Eye (tissue), 1 donor: ENCODE data around the gene TK2.
"Not testable (repeated sequence)": the region's sequence is repeated elsewhere in the genome, so short reads cannot be mapped to it uniquely, and the experiment has no call there.

Experiments used
- DNase-seq: peaks from one replicate; pipeline ENCODE4 v3.0.0-alpha.2; 2015

TK2 gene

GRCh38 chr16:66569827-66570405 is 20.0 kb upstream of the TK2 start:
- no peak for DNase-seq

- no peak for DNase-seq
These were observed 19.2 kb upstream of the TK2 start for GRCh38 chr16:66569131-66569530.

- no peak for DNase-seq
These were observed 18.4 kb upstream of the TK2 start for GRCh38 chr16:66568355-66568754.

- DNase-seq = not testable (repeated sequence)
These were observed 17.3 kb upstream of the TK2 start for GRCh38 chr16:66567270-66567669.

GRCh38 chr16:66566051-66566901 is 16.4 kb upstream of the TK2 start, which contains the start of gene CMTM1:
CMTM1 (plus strand) TSS chr16:66566439; CDS start chr16:66566514, 75 bp downstream.
- no peak for DNase-seq

- DNase-seq = no peak
These were observed 13.8 kb upstream of the TK2 start for GRCh38 chr16:66563574-66564334.

GRCh38 chr16:66562986-66563385 is 13.1 kb upstream of the TK2 start:
- DNase-seq = no peak

- DNase-seq = no peak
These were observed 12.5 kb upstream of the TK2 start for GRCh38 chr16:66562409-66562808.

- no peak for DNase-seq
These were observed 11.6 kb upstream of the TK2 start for GRCh38 chr16:66561381-66562080.

GRCh38 chr16:66560107-66560506 is 10.2 kb upstream of the TK2 start:
- no peak for DNase-seq

- DNase-seq = no peak
These were observed 4.6 kb upstream of the TK2 start for GRCh38 chr16:66554495-66554894.

GRCh38 chr16:66554021-66554420 is 4.1 kb upstream of the TK2 start:
- no peak for DNase-seq

GRCh38 chr16:66553223-66553622 is 3.3 kb upstream of the TK2 start:
- peak; percentile 9 for DNase-seq

GRCh38 chr16:66552286-66553177 is 2.6 kb upstream of the TK2 start, which contains the start of gene CKLF:
CKLF (plus strand) TSS chr16:66552576; CDS start chr16:66552716, 140 bp downstream.
- DNase-seq = peak; percentile 97

- DNase-seq = no peak
These were observed 1.9 kb upstream of the TK2 start for GRCh38 chr16:66551788-66552285.

GRCh38 chr16:66551348-66551759 is 1.4 kb upstream of the TK2 start:
- DNase-seq = peak; percentile 67

- DNase-seq = no peak
These were observed 1.1 kb downstream of the TK2 start for GRCh38 chr16:66548868-66549267.

- no peak for DNase-seq
These were observed 1.9 kb downstream of the TK2 start for GRCh38 chr16:66548068-66548467.

GRCh38 chr16:66547101-66547989 is 2.6 kb downstream of the TK2 start:
- no peak for DNase-seq

- no peak for DNase-seq
These were observed 5.7 kb downstream of the TK2 start for GRCh38 chr16:66544016-66544757.
